SK-N-SH (cell line): ENCODE results near the gene NOCT. TPM values are rescaled to one million over a fixed set of nuclear protein-coding genes. Genes with fewer than 3 reads are reported as not detected.
A peak's percentile ranks its signal among the peaks of the same experiment; 100 is the strongest.

ENCODE experiments used
- CTCF ChIA-PET: fragments of 300-600, 350-600 bp; formaldehyde crosslinking; extraction: SDS; loops from one replicate; lab custom pipeline; 2021; lab: Yijun Ruan, JAX
- POLR2A ChIA-PET: fragments of 350-600 bp; sonication (Branson Sonifier 250); formaldehyde crosslinking; extraction: SDS; loops from one replicate; lab custom pipeline; 2020; ENCODE audit warnings: antibody characterized with exemption, inconsistent platforms; lab: Yijun Ruan, JAX
- DNase-seq: peaks from one replicate; pipeline ENCODE4 v3.0.0; 2012
- H2AFZ ChIP-seq: fragments of 200-600 bp; sonication (generic); 2 replicates; pipeline ENCODE4 v1.8.1; 2016; ENCODE audit warnings: antibody characterized with exemption, mild to moderate bottlenecking, low read depth
- H3F3A ChIP-seq: fragments of 200-600 bp; sonication (generic); replicated peaks from 2 replicates; pipeline ENCODE3; 2016; ENCODE audit warnings: antibody characterized with exemption, mild to moderate bottlenecking; ENCODE audit not compliant: insufficient read depth
- H3K27ac ChIP-seq, 2 experiments: fragments of 200-500 bp in 1 of 2; fragments of 200-600 bp in 1 of 2; sonication (Bioruptor generic) in 1 of 2; sonication (generic), shearing (Covaris generic) in 1 of 2; 2 replicates each; pipeline versions ENCODE4 v1.5.1 to v1.6.1; 2014 to 2016; ENCODE audit warnings: low read depth in 2 of 2, inconsistent platforms in 1 of 2, low read length in 1 of 2, mild to moderate bottlenecking in 1 of 2, mixed read lengths in 1 of 2
- H3K27me3 ChIP-seq: fragments of 200-600 bp; sonication (generic), shearing (Covaris generic); 2 replicates; pipeline ENCODE4 v1.6.1; 2016; ENCODE audit warnings: mixed run types; ENCODE audit not compliant: insufficient read depth
- H3K36me3 ChIP-seq, 2 experiments: fragments of 200-500 bp in 1 of 2; fragments of 200-600 bp in 1 of 2; sonication (Bioruptor generic) in 1 of 2; sonication (generic) in 1 of 2; replicated peaks in 1 of 2; 2 replicates each; pipeline versions ENCODE3 to v1.5.1; 2014 to 2016; ENCODE audit warnings: low read length in 1 of 2, mild to moderate bottlenecking in 1 of 2; ENCODE audit not compliant: insufficient read depth in 2 of 2, control insufficient read depth in 1 of 2
- H3K4me1 ChIP-seq, 2 experiments: fragments of 200-500 bp in 1 of 2; fragments of 200-600 bp in 1 of 2; sonication (Bioruptor generic) in 1 of 2; sonication (generic), shearing (Covaris generic) in 1 of 2; 2 replicates each; pipeline versions ENCODE4 v1.5.1 to v1.6.1; 2014 to 2016; ENCODE audit warnings: low read depth in 1 of 2, low read length in 1 of 2, mixed run types in 1 of 2; ENCODE audit not compliant: insufficient read depth in 2 of 2, control insufficient read depth in 1 of 2
- H3K4me2 ChIP-seq: fragments of 200-600 bp; sonication (generic), shearing (Covaris generic); 2 replicates; pipeline ENCODE4 v1.6.1; 2017; ENCODE audit warnings: mixed run types
- H3K4me3 ChIP-seq, 2 experiments: fragments of 200-500 bp in 1 of 2; fragments of 200-600 bp in 1 of 2; sonication (Bioruptor generic) in 1 of 2; sonication (generic), shearing (Covaris generic) in 1 of 2; 2 replicates each; pipeline versions ENCODE4 v1.5.1 to v1.8.1; 2014 to 2016; ENCODE audit warnings: low read depth in 2 of 2, inconsistent platforms in 1 of 2, low read length in 1 of 2, mild to moderate bottlenecking in 1 of 2, mixed read lengths in 1 of 2, moderate library complexity in 1 of 2
- H3K79me2 ChIP-seq: fragments of 200-600 bp; sonication (generic); 2 replicates; pipeline ENCODE4 v1.8.1; 2017; ENCODE audit warnings: mild to moderate bottlenecking; ENCODE audit not compliant: insufficient read depth
- H3K9ac ChIP-seq: fragments of 200-600 bp; sonication (generic); 2 replicates; pipeline ENCODE4 v1.6.1; 2017; ENCODE audit warnings: mixed run types
- H3K9me2 ChIP-seq: fragments of 200-600 bp; sonication (generic); 2 replicates; pipeline ENCODE4 v1.6.1; 2017; ENCODE audit warnings: mixed run types
- H3K9me3 ChIP-seq: fragments of 200-600 bp; sonication (generic); 2 replicates; pipeline ENCODE4 v1.6.1; 2017; ENCODE audit warnings: mixed run types, mild to moderate bottlenecking, moderate library complexity
- H4K20me1 ChIP-seq: fragments of 200-600 bp; sonication (generic); 2 replicates; pipeline ENCODE4 v1.6.1; 2017; ENCODE audit warnings: mild to moderate bottlenecking, mixed run types; ENCODE audit not compliant: insufficient read depth
- CHD2 ChIP-seq: fragments of 150-350 bp; IDR thresholded peaks from 2 replicates; pipeline ENCODE4 v1.6.1; 2018; ENCODE audit warnings: low read length; ENCODE audit not compliant: partially characterized antibody
- CTCF ChIP-seq: fragments of 200-600 bp; sonication (generic); IDR thresholded peaks from 2 replicates; pipeline ENCODE4 v1.6.1; 2017; ENCODE audit warnings: antibody characterized with exemption, mild to moderate bottlenecking, moderate library complexity
- ELF1 ChIP-seq: IDR thresholded peaks from 2 replicates; pipeline ENCODE4 v1.4.0; 2012
- FOSL2 ChIP-seq: IDR thresholded peaks from 2 replicates; pipeline ENCODE4 v1.4.0; 2012; ENCODE audit warnings: low read depth, mild to moderate bottlenecking, moderate library complexity, borderline replicate concordance
- FOXM1 ChIP-seq: IDR thresholded peaks from 2 replicates; pipeline ENCODE4 v1.4.0; 2012; ENCODE audit warnings: low read depth, mild to moderate bottlenecking
- GABPA ChIP-seq: IDR thresholded peaks from 2 replicates; pipeline ENCODE4 v1.4.0; 2012; ENCODE audit warnings: low read depth, mild to moderate bottlenecking
- GATA2 ChIP-seq: sonication (generic); formaldehyde crosslinking; IDR thresholded peaks from 2 replicates; pipeline ENCODE4 v1.5.0; 2020; ENCODE audit warnings: mild to moderate bottlenecking, missing genetic modification reagents
- IRF3 ChIP-seq: fragments of 150-350 bp; IDR thresholded peaks from 2 replicates; pipeline ENCODE4 v1.6.1; 2016; ENCODE audit warnings: mild to moderate bottlenecking, low read depth, low read length
- JUND ChIP-seq: IDR thresholded peaks from 2 replicates; pipeline ENCODE4 v1.4.0; 2012
- MEF2A ChIP-seq: IDR thresholded peaks from 2 replicates; pipeline ENCODE4 v1.4.0; 2012; ENCODE audit warnings: low read depth, borderline replicate concordance
- MXI1 ChIP-seq: IDR thresholded peaks from 2 replicates; pipeline ENCODE4 v1.6.1; 2012; ENCODE audit warnings: mild to moderate bottlenecking, low read depth, low read length, improper control_type of control experiment
- PBX3 ChIP-seq: IDR thresholded peaks from 2 replicates; pipeline ENCODE4; 2012
- POLR2AphosphoS5 ChIP-seq: IDR thresholded peaks from 2 replicates; pipeline ENCODE4 v1.6.1; 2012; ENCODE audit warnings: low read depth, low read length
- RAD21 ChIP-seq: IDR thresholded peaks from 2 replicates; pipeline ENCODE4 v1.6.1; 2012; ENCODE audit warnings: mild to moderate bottlenecking, low read length
- RCOR1 ChIP-seq: fragments of 150-350 bp; IDR thresholded peaks from 2 replicates; pipeline ENCODE4 v1.6.1; 2017; ENCODE audit warnings: antibody characterized with exemption, low read length
- RFX5 ChIP-seq: IDR thresholded peaks from 2 replicates; pipeline ENCODE4 v1.6.1; 2012; ENCODE audit warnings: mild to moderate bottlenecking, improper control_type of control experiment, low read length
- SIN3A ChIP-seq: IDR thresholded peaks from 2 replicates; pipeline ENCODE4 v1.6.1; 2012; ENCODE audit warnings: low read depth, mild to moderate bottlenecking, low read length, moderate library complexity, borderline replicate concordance
- TCF12 ChIP-seq: IDR thresholded peaks from 2 replicates; pipeline ENCODE4 v1.4.0; 2012
- TEAD4 ChIP-seq: IDR thresholded peaks from 2 replicates; pipeline ENCODE4 v1.4.0; 2012; ENCODE audit warnings: mild to moderate bottlenecking, borderline replicate concordance; ENCODE audit not compliant: insufficient read depth
- USF1 ChIP-seq: IDR thresholded peaks from 2 replicates; pipeline ENCODE4 v1.4.0; 2012; ENCODE audit warnings: low read depth, borderline replicate concordance
- USF2 ChIP-seq: fragments of 150-350 bp; IDR thresholded peaks from 2 replicates; pipeline ENCODE4 v1.6.1; 2017; ENCODE audit warnings: antibody characterized with exemption, low read length, low read depth, borderline replicate concordance
- WGBS: methylation state at CpG from one replicate; pipeline ENCODE4 v1.1.6; 2017; ENCODE audit warnings: low lambda C conversion rate; 5-methylcytosine and 5-hydroxymethylcytosine counted together
- polyA plus RNA-seq, 3 experiments: library from polyadenylated mRNA; depleted of rRNA; stranded (reverse); fragments of >200 nt; gene quantifications; 2 replicates each; pipeline ENCODE4 v1.2.3, GENCODE V29; 2012
- TF ChIP-seq, protein P1 (sequence below): IDR thresholded peaks from 2 replicates; pipeline ENCODE4 v1.4.0; 2012; ENCODE audit warnings: low read depth

Gene NOCT
- polyA plus RNA-seq, 1 of the 3 experiments (the other 2 are of a cell fraction): 3.8 TPM

DNA sequence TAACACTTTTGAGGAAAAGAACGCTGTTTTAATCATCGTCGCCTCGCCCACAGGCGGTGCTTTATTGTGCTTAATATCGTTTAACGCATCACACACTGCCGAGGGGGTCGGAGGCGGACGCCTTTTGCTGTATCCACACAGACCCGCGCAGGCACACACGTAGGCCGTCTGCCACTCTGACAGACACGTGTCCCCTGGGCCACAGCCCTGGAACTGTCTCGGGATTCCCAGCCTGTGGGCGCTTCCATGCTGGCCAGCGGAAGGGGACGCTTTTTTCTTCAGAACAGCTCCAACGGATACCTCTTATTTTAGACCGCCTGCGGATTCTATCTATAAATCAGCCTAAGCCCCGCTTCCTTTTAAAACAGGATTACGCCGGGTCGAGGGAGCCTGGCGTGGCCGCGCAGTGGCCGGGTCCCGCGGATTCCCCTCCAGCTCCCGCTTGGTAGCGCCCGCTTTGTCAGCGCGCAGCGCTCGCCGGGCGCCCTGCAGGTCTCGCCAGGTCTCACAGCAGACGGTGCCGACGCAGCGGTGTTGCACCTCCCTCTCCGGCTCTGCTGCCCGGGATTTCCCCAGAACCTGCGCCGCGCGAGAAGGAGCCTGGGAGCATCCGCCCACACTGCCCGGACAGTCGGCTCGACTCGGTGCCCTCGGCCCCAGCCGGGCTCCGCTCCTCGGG lies at the start of gene NOCT (continued):
- peak; percentile 6 for TF ChIP-seq PBX3
- no peak for TF ChIP-seq IRF3
- TF ChIP-seq JUND: peak; percentile 62; the same call in 1 of the 2 replicates
- peak; percentile 12; the same call in 1 of the 2 replicates for TF ChIP-seq RCOR1
- no peak for TF ChIP-seq GABPA
- peak; percentile 62; the same call in 1 of the 2 replicates for TF ChIP-seq USF1
- no peak for TF ChIP-seq RAD21
- no peak for TF ChIP-seq ELF1
- TF ChIP-seq SIN3A: peak; percentile 96
- TF ChIP-seq, protein P1, sequence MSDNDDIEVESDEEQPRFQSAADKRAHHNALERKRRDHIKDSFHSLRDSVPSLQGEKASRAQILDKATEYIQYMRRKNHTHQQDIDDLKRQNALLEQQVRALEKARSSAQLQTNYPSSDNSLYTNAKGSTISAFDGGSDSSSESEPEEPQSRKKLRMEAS: peak; percentile 98
- TF ChIP-seq FOSL2: no peak; the same call in 1 of the 2 replicates
- 0 out of 2 replicates have a peak, but pooled peaks have one; percentile 25 for TF ChIP-seq TEAD4

DNA sequence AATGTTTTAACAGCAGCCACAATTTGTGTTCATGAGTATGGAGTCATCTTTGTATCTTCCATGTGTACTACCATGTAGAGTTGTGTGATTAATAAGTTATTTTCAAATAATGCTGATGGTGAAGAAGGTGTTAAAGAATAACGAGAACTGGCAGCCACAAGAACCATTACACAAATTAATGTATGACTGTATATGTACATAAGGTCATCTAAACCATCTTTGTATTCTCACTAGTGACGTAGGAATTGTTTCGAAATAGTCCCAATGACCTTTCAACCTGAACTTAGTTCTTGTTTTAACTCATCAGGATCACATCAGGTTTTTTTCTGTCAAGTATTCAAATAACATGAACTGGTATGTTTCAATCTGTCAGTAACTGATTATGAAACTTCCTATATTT lies 48.3 kb upstream of the NOCT start:
- H3K9me2 ChIP-seq: no peaks in the 10 kb centered on the region
- no peaks in the 10 kb centered on the region for H3K27me3 ChIP-seq
- 74% methylated on average over 3 of the region's 3 CpGs for WGBS
- no peak overlapping the region for H3K27ac ChIP-seq
- no peaks in the 10 kb centered on the region for H3K9me3 ChIP-seq
- ChIA-PET POLR2A (no interaction called here), CTCF (no interaction called here)
- H3K79me2 ChIP-seq: no peaks in the 10 kb centered on the region
- no peak overlapping the region for H3K4me3 ChIP-seq
- H2AFZ ChIP-seq: no peak overlapping the region
- no peaks in the 10 kb centered on the region for H3F3A ChIP-seq
- H3K4me2 ChIP-seq: no peak overlapping the region
- H4K20me1 ChIP-seq: no peaks in the 10 kb centered on the region
- no peaks in the 10 kb centered on the region for H3K4me1 ChIP-seq
- H3K9ac ChIP-seq: no peak overlapping the region
- DNase-seq: no peak
- TF ChIP-seq MEF2A: no peak
- TF ChIP-seq JUND: no peak
- TF ChIP-seq TCF12: no peak
- no peak for TF ChIP-seq POLR2AphosphoS5
- no peak for TF ChIP-seq CHD2
- no peak for TF ChIP-seq GATA2 (CRISPR knock-in tag)
- no peak for TF ChIP-seq PBX3
- no peak for TF ChIP-seq FOXM1
- TF ChIP-seq USF2: no peak
- TF ChIP-seq MXI1: no peak
- TF ChIP-seq RFX5: no peak
- no peak for TF ChIP-seq CTCF
- TF ChIP-seq USF1: no peak
- TF ChIP-seq, protein P1: no peak
- H3K36me3 ChIP-seq: no peaks in the 10 kb centered on the region
